HT-29 (cell line): ENCODE measurements around the gene TNFSF9. TPM values are rescaled to one million over a fixed set of nuclear protein-coding genes. Genes with fewer than 3 reads are reported as not detected.
A peak's percentile ranks its signal among the peaks of the same experiment; 100 is the strongest.
"Not testable (repeated sequence)": the region's sequence is repeated elsewhere in the genome, so short reads cannot be mapped to it uniquely, and the experiment has no call there.

Experiments
- DNase-seq: peaks from one replicate; pipeline ENCODE4 v3.0.0-alpha.2; 2015; ENCODE audit warnings: low spot score
- total RNA-seq: library from RNA; depleted of rRNA; stranded (reverse); fragments of >200 nt; shearing (Covaris generic); gene quantifications from 2 replicates; pipeline ENCODE4 v1.2.3, GENCODE V29; 2014

TNFSF9 gene
- total RNA-seq, 1 experiment from 2014 or later, result 3.1 TPM

- DNase-seq, result not testable (repeated sequence)
Measured at GRCh38 chr19:6508028-6508771, 22.6 kb upstream of the TNFSF9 start.

DNA sequence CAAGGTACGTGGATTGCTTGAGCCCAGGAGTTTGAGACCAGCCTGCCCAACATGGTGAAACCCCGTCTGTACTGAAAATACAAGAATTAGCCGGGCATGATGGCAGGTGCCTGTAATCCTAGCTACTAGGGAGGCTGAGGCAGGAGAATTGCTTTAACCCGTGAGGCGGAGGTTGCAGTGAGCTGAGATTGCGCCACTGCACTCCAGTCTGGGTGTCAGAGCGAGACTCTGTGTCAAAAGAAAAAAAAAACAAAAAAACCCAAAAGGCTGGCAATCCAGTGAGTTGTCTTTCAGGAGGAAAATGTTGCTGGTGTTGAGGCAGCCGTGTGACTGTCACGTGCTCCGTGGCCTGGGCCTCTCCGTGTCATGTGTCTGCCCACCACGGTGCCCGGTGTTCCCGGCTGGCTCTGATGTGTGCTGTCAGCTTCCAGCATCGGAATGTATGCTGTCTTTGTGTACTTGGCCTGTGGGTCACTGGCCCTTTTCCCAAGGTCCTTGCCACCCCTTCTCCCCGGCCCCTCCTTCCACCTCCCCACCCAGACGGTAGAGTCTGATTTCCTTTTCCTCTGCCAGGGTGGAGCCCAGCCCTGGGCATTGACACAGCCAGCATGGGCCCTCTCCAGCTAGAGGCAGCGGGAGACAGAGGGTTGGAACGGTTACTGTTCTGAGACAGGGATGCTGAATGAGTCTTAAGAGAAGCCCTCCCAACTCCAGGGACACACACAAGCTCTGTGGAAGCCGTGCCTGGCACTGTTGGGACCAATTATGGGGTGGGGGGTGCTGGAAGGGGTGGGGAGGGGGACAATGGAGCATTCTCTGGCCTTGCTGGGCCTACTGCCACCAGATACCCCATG is 21.5 kb upstream of the TNFSF9 start:
- peak; percentile 10 for DNase-seq

DNA sequence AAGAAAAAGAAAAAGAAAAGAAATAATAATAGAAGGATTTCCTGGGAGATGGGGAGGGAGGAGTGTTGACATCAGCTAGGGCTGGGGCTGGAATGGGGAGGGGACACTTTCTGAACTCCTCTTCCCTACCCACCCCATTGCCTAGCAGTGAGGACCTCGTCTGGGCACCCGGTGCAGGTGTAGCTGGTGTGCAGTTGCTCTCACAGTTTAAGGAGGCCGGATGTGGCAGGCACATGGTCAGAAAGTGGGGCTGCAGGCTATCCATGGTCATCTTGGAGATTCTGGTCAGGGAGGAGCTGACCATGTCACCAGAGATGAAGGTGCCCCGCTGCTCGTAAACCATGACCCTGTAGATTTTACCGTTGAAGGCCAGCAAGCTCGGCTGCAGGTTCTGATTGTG is 20.2 kb upstream of the TNFSF9 start:
- no peak for DNase-seq

DNA sequence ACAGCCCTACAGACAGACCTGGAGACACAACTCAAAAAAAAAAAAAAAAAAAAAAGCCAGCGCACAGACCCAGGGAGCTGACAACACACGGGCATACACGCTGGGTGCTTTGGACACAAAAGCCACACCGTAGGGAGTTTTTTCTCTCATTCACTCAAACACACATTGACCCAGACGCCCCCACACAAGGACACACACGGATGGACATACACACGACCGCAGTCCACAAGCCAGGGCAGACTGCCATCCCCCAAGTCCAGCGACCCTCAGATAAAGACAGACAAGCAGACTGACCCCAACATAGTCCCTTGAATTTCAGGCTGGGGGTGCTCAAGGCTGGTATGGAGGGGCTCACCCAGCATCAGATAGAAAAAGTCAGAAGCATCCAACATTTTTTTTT is 16.7 kb upstream of the TNFSF9 start:
- DNase-seq, result no peak

GRCh38 chr19:6514926-6515544 is 15.8 kb upstream of the TNFSF9 start:
- DNase-seq, result no peak

DNA sequence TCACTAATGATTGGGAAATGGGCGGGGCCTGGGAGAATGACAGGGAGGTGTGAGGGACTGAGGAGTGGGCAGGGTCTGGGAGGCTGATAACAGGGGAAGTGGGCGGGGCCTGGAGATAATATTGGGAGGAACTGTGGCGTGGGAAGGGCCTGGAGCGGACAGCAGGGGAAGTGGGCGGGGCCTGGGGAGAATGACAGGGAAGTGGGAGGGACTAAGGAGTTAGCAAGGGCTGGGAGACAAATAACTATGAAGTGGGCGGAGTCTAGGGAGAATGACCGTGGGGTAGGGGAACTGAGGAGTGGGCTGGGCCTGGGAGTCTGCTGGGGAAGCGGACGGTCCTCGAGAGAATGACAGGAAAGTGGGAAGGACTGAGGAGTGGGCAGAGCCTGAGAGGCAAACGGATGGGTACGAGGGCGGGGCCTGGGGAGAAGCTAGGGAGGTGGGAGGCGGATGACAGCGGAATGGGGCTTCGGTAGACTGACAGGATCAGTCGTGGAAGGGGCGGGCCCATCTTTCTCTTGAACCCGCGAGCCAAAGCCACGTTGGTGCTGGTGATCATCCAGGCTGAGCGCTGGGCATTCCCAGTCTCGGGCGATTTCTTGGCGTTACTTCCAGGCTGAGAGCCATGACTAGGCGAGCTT is 14.7 kb upstream of the TNFSF9 start:
- peak; percentile 87 for DNase-seq

DNA sequence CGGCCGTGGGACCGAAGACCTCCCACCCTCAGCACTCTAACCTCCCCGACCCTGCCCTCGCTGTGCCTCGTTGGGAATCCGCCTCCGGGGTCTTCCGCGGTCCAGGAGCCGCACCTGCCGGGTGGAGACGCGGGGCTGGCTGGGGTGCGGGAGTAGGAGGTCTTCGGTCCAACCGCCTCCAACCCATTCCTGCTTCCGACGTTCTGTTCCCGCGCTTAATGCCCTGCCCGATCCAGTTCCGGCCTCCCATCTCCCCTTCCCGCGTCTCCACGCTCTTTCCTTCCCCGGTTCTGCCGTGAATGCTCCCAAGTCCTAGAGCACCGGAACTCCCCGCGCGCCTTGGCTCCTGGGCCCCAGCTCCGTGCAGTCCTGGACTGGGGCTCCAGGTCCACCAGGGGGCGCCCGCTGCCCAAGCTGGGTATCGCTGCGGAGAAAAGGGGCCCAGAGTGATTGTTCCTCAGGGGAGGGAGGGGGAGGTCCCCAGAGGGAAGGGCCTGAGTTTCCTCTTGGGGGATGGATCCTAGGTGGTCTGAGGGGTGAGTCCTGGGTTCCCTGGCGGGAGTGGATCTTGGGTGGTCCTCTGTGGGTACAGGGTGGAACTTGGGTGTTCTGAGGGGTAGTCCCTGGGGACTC is 14.1 kb upstream of the TNFSF9 start:
- peak; percentile 77 for DNase-seq

- no peak for DNase-seq
Measured at GRCh38 chr19:6518145-6518911, 12.5 kb upstream of the TNFSF9 start.

GRCh38 chr19:6519289-6519688 is 11.5 kb upstream of the TNFSF9 start:
- DNase-seq, result no peak

- DNase-seq, result no peak
Measured at GRCh38 chr19:6521718-6522646, 8.8 kb upstream of the TNFSF9 start.

DNA sequence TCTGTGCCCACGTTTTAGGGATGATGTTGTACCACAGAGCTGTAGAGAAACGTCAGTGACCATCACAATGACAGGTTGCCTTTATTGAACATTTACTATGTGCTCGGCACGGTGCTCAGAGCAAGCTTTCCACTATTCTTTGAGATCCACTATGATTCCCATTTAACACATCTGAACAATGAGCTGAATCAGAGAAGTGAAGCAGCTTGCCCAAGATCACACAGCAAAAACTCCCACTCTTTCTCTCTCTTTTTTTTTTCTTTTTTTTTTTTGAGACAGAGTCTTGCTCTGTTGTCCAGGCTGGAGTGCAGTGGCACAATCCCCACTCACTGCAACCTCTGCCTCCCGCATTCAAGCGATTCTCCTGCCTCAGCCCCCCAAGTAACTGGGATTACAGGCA is 8.1 kb upstream of the TNFSF9 start:
- no peak for DNase-seq

DNA sequence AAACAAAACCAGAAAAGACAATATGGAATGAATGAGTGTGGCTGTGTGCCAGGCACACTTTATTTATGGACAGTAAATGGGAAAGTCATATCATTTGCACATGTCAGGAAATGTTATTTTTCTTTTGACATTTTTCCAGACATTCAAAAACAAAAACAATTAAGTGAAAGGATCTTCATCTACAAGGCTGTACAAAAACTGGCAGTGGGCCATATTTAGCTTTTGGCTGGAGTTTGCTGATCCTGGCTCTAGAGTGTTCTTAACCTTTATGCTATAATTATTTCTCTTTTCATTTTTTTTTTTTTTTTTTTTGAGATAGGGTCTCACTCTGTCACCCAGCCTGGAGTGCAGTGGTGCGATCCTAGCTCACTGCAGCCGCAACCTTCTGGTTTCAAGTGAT is 6.5 kb upstream of the TNFSF9 start:
- DNase-seq, result no peak

DNA sequence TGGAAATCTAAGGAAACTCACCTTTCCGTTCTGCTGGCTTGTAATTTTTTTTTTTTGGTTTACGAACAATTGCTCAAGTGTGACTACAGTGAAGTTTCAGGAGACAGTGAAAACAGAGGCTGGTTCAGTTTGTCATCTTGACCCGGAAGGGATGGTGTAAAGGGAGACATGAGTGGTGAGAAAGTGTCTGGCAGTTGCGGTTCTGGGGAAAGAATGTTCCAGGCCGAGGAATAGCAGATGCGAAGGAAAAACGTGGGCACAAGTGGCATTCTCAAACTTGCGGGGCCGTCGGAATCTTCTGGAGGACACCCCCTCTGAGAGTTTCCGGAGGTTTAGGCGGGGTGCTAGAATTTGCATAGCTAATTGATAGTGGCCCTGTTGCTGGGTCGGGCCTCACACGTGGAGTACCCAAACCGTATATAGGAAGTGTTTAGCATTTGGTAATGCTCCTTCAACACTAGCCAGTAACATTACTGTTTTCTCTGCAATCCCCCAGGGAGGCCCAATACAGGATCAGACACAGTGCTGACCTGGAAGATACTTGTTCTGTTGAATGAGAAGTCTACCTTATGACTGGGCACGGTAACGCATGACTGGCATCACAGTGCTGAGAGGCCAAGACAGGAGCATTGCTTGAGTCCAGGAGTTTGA is 2.8 kb upstream of the TNFSF9 start:
- no peak for DNase-seq

DNA sequence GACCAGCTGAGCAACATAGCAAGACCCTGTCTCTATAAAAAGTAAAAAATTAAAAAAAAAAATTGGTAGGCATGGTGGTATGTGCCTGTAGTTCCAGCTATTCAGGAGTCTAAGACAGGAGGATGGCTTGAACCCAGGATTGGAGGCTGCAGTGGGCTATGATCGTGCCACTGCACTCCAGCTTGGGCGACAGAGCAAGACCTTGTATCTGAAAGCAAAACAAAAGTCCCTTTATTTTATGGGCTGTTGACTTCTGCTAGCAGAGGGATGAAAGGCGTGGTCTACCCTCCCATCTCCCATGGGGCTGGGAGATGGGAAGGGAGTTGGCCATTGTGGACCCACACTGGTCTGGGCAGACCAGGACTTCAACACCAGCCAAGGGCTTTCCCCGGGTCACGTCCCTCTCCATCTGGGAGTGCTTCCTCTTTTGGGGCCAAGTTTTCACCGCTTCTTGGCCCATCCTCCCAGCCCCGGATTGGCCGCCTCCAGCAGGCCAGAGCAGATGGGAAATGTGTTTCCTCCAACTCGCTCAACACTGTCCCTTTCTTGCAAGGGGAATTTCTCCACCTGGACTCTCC is 2.2 kb upstream of the TNFSF9 start:
- DNase-seq, result no peak

DNA sequence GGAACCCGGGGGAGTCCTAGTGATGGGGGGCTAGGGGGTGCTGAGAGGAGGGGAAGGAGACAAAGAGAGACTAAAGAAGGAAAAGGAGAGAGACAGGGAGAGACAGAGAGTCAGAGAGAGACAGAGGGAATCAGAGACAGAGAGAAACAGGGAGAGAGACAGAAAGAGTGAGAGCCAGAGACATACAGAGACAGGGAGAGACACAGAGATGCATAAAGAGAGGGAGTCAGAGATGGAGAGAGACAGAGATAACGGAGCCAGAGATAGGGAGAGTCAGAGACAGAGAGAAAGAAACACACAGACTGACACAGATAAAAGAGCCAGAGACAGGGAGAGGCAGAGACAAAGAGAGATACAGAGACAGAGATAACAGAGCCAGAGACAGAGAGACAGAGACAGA is 1.5 kb upstream of the TNFSF9 start:
- DNase-seq, result no peak

GRCh38 chr19:6529937-6530385 is 865 bp upstream of the TNFSF9 start:
- no peak for DNase-seq

DNA sequence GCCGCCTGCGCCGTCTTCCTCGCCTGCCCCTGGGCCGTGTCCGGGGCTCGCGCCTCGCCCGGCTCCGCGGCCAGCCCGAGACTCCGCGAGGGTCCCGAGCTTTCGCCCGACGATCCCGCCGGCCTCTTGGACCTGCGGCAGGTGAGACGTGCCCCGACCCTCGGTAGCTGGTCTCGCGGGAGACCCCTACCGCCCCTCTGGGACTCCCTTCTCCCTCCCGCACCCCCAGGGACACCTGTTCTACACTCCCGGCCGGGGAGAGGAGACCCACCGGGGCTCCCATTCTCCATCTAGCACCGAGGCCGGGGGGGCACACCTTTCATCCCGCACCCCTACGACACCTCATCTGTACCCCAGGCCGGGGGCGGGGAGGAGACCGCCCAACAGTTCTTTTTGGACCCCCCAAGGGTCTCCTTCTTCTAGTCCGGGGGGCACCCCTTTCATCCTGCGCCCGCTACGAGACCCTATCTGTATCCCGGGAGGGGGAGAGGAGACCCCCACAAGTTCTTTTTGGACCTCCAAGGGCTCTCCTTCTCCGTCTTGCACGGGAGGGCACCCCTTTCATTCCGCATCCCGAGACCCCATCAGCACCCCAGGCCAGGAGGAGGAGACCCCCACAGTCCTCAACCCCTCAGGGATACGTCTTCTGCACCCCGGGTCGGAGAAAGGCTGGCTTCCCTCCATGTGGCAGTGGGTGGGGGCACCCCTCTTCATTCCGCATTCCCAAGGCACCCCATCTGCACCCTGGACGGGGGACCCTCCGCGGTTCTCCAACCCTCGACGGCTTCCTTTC is 533 bp downstream of the TNFSF9 start:
- no peak for DNase-seq

DNA sequence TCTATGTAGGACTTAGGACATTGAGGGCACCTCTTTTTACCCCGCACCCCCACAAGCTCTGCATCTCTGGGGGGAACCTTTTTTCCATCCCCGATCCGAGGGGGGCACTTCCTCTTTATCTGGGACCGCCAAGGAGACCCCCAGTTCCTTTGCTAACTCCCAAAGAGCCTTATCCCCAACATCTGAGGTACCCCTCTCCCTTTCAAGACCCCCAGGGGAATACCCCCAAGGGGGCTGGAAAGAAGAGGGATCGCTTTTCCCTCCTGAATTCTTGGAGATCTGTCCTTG is 1.1 kb downstream of the TNFSF9 start:
- DNase-seq, result no peak
